ENCODE data around the gene MB.

The MB gene

GRCh38 chr22:35653824-35654223, 36.7 kb upstream of the MB start:
- Histone ChIP-seq H3K4me3 (IDR thresholded peaks at IDR 0.05; ENCODE audit: insufficient read depth, low read depth, low read length) (no peak overlapping the region), H3K27ac (no peak overlapping the region), H4K20me1 (ENCODE audit: insufficient read depth) (no peaks in the 10 kb centered on the region), H2AFZ (ENCODE audit: low read depth) (no peak overlapping the region), H3K36me3 (ENCODE audit: insufficient read depth) (no peaks in the 10 kb centered on the region), H3K4me1 (ENCODE audit: low read depth, poor library complexity, severe bottlenecking) (peaks cover 16% of the 10 kb centered on the region), H3K9ac (no peak overlapping the region), H3K27me3 (ENCODE audit: insufficient read depth, low read depth) (no peaks in the 10 kb centered on the region), H3K4me2 (no peak overlapping the region), H3K79me2 (ENCODE audit: insufficient read depth, low read depth) (peaks cover 17% of the 10 kb centered on the region)
- no peak for TF ChIP-seq CTCF (conservative IDR thresholded peaks at IDR 0.05; ENCODE audit: low read depth, low read length)

- Histone ChIP-seq H3K27ac (no peak overlapping the region), H3K79me2 (ENCODE audit: insufficient read depth, low read depth) (peaks cover 17% of the 10 kb centered on the region)
These were observed 34.0 kb upstream of the MB start for GRCh38 chr22:35651085-35651484.

GRCh38 chr22:35649636-35650250, 32.6 kb upstream of the MB start:
- no peak overlapping the region for H3K4me3 ChIP-seq (IDR thresholded peaks at IDR 0.05; ENCODE audit: insufficient read depth, low read depth, low read length)
- H3K27me3 ChIP-seq (ENCODE audit: insufficient read depth, low read depth): no peaks in the 10 kb centered on the region
- TF ChIP-seq CTCF (conservative IDR thresholded peaks at IDR 0.05; ENCODE audit: low read depth, low read length): no peak
- peak overlapping the region; percentile 89; the same call in 1 of the 2 replicates for H3K27ac ChIP-seq
- H3K79me2 ChIP-seq (ENCODE audit: insufficient read depth, low read depth): peaks cover 17% of the 10 kb centered on the region
- peaks cover 32% of the 10 kb centered on the region for H3K4me1 ChIP-seq (ENCODE audit: low read depth, poor library complexity, severe bottlenecking)
- no peaks in the 10 kb centered on the region for H4K20me1 ChIP-seq (ENCODE audit: insufficient read depth)
- no peaks in the 10 kb centered on the region for H3K36me3 ChIP-seq (ENCODE audit: insufficient read depth)
- peak overlapping the region; percentile 92 for H3K4me2 ChIP-seq
- H3K9ac ChIP-seq: peak overlapping the region; percentile 91; the same call in 1 of the 2 replicates
- peak overlapping the region; percentile 91; the same call in 1 of the 2 replicates for H2AFZ ChIP-seq (ENCODE audit: low read depth)

More at GRCh38 chr22:35651085-35651484, 34.0 kb upstream of the MB start:
- no peak overlapping the region for H3K4me2 ChIP-seq
- no peaks in the 10 kb centered on the region for H3K27me3 ChIP-seq (ENCODE audit: insufficient read depth, low read depth)
- no peak overlapping the region for H3K4me3 ChIP-seq (IDR thresholded peaks at IDR 0.05; ENCODE audit: insufficient read depth, low read depth, low read length)
- H4K20me1 ChIP-seq (ENCODE audit: insufficient read depth): no peaks in the 10 kb centered on the region
- peaks cover 32% of the 10 kb centered on the region for H3K4me1 ChIP-seq (ENCODE audit: low read depth, poor library complexity, severe bottlenecking)
- H3K36me3 ChIP-seq (ENCODE audit: insufficient read depth): no peaks in the 10 kb centered on the region
- no peak overlapping the region for H2AFZ ChIP-seq (ENCODE audit: low read depth)
- no peak overlapping the region for H3K9ac ChIP-seq
- TF ChIP-seq CTCF (conservative IDR thresholded peaks at IDR 0.05; ENCODE audit: low read depth, low read length): no peak

GRCh38 chr22:35649026-35649553, 32.0 kb upstream of the MB start:
- H2AFZ ChIP-seq (ENCODE audit: low read depth): peak overlapping the region; percentile 91; the same call in 1 of the 2 replicates
- peaks cover 17% of the 10 kb centered on the region for H3K79me2 ChIP-seq (ENCODE audit: insufficient read depth, low read depth)
- H3K27ac ChIP-seq: peak overlapping the region; percentile 89
- peak overlapping the region; percentile 91; the same call in 1 of the 2 replicates for H3K9ac ChIP-seq
- H3K36me3 ChIP-seq (ENCODE audit: insufficient read depth): no peaks in the 10 kb centered on the region
- no peaks in the 10 kb centered on the region for H3K27me3 ChIP-seq (ENCODE audit: insufficient read depth, low read depth)
- no peaks in the 10 kb centered on the region for H4K20me1 ChIP-seq (ENCODE audit: insufficient read depth)
- peak overlapping the region; percentile 88 for H3K4me3 ChIP-seq (IDR thresholded peaks at IDR 0.05; ENCODE audit: insufficient read depth, low read depth, low read length)
- no peak for TF ChIP-seq CTCF (conservative IDR thresholded peaks at IDR 0.05; ENCODE audit: low read depth, low read length)
- peak overlapping the region; percentile 92 for H3K4me2 ChIP-seq
- peaks cover 32% of the 10 kb centered on the region for H3K4me1 ChIP-seq (ENCODE audit: low read depth, poor library complexity, severe bottlenecking)
